HG03575 (cell line): ENCODE data around the gene AADAC.
"Not testable (repeated sequence)": the region's sequence is repeated elsewhere in the genome, so short reads cannot be mapped to it uniquely, and the experiment has no call there.

Experiments
- ATAC-seq: cut with Tn5 transposase; IDR thresholded peaks from one replicate; pipeline ENCODE4 v1.9.1; 2021; ENCODE audit not compliant: unreplicated experiment, insufficient number of reproducible peaks, low FRiP score; ENCODE audit errors: extremely low read depth

The AADAC gene

DNA sequence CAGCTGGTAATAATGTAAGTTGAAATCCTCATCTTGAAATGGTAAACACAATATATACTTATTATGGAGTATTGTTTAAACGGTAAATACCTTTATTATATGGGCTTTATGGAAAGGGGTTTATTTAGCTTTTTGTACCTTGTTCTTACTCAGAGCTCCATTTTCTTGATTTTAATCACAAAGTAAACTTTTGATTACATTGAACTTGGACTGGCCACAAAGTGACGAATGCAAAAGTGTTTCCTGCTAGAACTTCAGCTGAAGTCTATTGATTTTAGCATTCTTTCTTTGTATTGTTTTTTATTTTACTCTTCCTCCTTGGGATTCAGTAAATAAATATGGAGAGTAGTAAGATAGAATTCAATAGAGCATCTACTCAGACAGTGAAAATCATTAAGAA, 19.8 kb upstream of the AADAC start:
- no peak for ATAC-seq

DNA sequence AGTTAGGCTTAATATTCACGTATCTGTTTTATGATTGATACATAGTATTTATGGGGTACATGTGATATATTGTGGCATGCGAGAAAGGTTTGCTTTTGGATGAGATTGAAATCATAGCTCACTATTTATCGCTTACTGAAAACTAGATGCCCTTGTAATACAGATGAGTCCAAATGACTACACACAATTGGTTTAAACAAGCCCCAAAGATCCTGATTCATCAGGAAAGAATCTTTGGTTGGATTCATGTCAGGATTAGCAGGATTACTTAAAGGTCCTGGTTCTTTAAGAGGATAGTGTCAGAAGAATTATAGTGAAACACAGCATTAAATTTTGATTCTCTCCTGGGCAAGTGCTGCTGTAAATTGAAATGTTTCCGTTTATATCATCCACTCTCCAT, 18.6 kb upstream of the AADAC start:
- no peak for ATAC-seq

- no peak for ATAC-seq
Observed at GRCh38 chr3:151796105-151796680, 17.7 kb upstream of the AADAC start.

GRCh38 chr3:151798466-151798865, 15.4 kb upstream of the AADAC start:
- no peak for ATAC-seq

DNA sequence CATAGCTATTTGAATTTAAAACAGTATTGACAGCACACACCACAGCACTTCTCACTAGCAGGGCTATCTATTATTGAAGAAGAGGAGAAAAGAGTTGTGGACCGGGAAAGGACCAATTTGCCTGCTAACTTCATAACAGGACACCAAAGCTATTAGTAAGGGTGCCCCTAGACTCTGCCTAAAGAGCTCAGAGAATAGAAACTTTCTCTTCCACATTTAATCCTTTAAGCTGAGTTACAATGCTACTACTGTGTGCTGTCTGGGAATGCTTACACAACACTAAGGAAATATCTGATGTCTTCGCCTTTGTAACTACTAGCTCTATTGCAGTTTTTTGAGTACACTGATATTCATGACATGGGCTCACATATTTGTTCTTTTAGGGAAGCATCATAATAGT, 13.5 kb upstream of the AADAC start:
- ATAC-seq, result no peak

DNA sequence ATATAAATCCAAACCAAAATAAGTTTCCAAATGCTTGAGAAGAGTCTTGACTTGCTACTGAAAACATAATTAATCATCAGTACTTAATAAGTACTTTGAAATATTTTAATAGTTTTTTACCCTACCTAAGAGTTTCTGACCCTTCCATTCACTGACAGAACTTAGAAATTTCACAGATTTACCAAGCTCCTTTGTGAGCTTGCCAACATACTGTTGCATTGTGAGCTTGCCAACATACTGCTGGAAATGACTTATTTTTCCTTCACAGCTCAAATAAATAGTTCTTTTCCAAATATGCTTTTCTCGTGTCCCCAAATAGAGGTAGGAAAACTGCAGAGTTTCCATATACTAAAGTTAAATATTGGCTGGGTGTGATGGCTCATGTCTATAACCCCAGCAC, 9.6 kb upstream of the AADAC start:
- no peak for ATAC-seq

- no peak for ATAC-seq
Observed at GRCh38 chr3:151806838-151807237, 7.1 kb upstream of the AADAC start.

GRCh38 chr3:151808926-151809325, 5.0 kb upstream of the AADAC start:
- not testable (repeated sequence) for ATAC-seq

DNA sequence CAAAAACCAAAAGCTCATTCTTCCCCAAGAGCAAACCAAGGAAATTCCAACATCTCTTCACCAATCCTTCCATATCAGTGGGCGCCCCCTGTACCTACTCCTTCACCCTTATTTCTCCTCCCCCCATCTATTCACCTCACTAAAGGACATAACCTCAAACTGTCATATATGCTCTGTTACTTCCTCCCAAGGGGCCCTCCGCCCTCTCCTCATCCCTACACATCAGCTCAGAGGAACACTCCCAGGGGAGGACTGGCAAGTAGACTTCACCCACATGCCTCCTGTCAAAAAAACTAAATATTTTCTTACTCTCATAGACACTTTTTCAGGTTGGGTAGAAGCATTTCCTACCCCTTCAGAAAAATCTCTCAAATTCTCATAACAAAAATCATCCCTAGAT, 2.4 kb upstream of the AADAC start:
- ATAC-seq, result no peak

GRCh38 chr3:151814588-151814987, 672 bp downstream of the AADAC start:
- no peak for ATAC-seq

DNA sequence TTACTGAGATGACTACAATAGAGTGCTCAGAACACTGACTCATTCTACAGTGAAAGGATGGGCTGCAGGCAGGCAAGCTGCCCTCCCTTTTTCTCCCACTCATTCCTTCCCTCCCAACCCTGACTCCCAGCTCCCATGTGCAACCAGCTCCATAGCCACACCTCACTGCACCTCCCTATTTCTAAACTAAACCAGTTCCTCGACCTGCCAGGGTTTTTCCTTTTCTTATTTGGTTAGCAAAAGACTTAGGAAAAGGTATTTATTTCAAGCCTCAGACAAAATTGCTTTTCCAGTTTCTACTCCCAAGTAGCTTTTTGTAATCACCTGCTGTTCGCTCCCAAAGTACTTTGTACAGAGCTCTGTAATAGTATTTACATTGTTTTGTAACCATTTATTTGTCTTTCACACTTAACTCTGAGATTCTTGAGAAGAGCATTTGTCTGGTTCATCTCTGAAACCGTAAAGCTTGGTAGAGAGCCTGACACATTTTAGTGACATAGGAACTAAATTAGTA, 2.2 kb downstream of the AADAC start:
- ATAC-seq, result no peak

DNA sequence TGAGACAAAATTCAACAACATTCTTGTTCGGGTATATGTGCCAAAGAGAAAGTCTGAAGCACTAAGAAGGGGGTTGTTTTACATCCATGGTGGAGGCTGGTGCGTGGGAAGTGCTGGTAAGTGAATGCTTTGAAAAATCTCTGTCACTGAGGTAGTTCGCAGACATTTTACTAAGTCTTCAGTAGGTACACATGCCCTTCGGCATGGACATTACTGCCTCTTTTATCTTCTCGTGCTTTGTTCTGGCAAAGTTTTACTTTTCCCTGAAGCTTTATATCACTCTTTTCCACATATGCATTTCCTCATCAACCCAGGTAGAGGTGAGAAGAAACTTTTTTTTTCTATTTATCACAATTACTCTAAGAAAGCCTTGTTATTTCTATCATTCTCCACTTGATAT, 3.6 kb downstream of the AADAC start:
- ATAC-seq, result no peak

DNA sequence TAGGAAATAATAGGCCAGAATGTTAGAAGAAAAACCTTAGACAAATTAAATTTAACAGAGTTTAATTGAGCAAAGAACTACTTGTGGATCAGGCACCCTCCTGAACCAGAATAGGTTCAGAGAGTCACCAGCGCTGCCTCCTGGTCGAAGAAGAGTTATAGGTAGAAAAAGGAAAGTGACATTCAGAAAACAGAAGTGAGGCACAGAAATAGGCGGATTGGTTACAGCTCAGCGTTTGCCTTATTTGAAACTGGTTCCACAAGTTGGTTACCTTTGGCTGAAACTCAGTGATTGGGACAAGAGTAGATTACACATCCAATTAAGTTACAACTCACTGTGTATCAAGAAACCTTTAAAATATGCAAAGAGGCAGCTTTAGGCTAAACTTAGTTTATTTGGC, 4.4 kb downstream of the AADAC start:
- no peak for ATAC-seq

DNA sequence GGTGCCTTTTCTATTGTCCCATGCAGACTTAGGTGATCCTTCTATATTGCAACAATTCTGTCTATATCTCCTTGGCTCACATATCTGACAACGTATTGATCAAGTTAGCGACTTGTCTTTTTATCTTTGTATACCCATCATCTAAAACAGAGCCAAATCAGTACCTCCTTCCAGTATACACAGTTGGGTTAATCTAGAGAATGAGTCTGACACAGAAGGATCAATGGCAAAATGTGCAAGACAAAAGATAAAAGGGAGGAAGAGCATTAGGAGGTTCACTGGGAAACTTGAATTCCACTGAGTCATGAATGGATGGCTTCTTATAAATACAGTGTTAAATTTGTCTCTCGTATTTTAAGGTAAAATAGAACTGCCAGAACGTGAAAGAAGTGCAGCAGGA, 6.0 kb downstream of the AADAC start:
- no peak for ATAC-seq

DNA sequence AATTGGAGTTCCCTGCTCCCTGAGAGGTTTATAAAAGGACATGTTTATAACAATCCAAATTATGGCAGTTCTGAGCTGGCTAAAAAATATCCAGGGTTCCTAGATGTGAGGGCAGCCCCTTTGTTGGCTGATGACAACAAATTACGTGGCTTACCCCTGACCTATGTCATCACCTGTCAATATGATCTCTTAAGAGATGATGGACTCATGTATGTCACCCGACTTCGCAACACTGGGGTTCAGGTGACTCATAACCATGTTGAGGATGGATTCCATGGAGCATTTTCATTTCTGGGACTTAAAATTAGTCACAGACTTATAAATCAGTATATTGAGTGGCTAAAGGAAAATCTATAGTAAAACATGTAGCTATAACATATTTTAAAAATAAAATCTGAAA, 13.9 kb downstream of the AADAC start:
- ATAC-seq, result no peak

- ATAC-seq, result no peak
Observed at GRCh38 chr3:151835751-151836525, 22.0 kb downstream of the AADAC start.

DNA sequence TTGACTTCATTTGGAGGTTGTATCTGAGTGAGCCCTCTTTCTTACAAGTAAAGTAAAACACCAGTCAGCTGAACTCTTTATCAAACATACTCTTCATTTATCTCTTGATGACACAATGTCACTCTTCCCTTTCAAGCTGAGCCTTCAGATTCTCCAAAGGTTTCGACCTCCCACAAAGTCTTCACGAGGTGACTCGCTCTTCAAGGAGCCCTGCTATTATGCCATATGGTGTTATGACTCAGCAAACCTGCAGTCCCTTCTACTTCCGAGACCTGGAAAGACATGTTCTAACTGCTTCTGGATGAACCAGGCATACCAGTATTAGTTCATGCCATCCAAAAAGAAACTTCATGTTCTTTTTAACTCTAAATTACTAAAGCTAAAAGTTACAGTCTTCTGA, 23.1 kb downstream of the AADAC start:
- ATAC-seq, result no peak

GRCh38 chr3:151838574-151839312, 24.8 kb downstream of the AADAC start:
- ATAC-seq, result no peak

DNA sequence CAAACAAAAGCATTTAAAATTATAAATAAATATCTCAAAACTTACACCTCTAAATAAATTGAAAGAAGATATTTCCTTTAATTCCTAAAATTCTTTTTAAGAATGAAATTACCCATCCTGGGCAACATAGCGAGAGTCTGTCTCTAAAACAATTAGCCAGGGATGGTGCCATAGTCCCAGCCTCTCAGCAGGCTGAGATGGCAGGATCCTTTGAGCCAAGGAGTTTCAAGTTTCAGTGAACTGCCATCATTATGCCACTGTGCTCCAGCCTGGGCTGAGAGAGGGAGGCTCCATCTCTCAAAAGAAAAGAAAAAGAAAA, 25.4 kb downstream of the AADAC start:
- no peak for ATAC-seq

- no peak for ATAC-seq
Observed at GRCh38 chr3:151841801-151842200, 27.9 kb downstream of the AADAC start.
